Hepatic stellate cell (primary cell): ENCODE data around the gene ATP6V0C.
"Not testable (repeated sequence)": the region's sequence is repeated elsewhere in the genome, so short reads cannot be mapped to it uniquely, and the experiment has no call there.

ENCODE experiments used
- DNase-seq: peaks from one replicate; pipeline ENCODE4 v3.0.0; 2011; ENCODE audit warnings: low spot score

ATP6V0C gene

DNA sequence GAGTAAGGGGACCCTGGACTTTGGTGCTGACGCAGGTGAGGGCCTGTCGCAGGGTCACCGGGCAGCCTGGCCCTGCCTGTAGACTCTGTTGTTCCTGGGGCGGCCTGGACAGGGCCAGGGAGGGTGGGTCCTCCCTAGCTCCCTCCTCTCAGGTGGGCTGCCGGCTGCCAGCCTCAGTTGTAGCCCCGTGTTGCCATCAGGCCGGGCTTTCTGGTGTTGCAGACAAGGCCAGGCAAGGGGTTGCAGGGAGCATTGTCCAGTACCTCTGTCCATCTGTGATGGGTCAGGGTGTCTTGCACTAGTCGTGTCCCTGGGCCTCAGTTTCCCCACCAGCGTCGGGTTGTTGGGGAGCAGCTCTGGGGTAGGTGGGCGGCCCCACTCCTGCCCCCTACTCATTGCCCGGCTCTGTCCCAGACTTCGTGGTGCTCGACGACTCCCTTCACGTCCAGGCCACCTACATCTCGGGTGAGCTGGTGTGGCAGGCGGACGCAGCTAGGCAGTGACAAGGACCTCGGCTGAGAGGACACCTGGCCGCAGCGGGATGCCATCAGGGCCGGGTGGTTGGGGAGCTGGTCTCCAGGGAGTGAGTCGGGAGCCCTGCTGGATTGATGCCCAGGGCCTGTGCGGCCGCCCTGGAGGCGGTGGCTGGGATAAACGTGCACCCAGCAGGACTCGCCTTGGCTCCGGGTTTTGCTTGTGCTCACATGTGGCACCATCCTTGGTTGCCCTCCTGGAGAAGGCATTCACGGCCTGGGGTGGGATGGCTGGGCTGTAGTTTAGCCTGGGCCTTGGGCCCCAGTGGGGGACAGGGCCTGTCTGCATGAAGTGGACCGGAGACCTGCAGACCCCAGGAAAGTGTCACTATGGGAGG lies 15.5 kb downstream of the ATP6V0C start:
- DNase-seq, result no peak

DNA sequence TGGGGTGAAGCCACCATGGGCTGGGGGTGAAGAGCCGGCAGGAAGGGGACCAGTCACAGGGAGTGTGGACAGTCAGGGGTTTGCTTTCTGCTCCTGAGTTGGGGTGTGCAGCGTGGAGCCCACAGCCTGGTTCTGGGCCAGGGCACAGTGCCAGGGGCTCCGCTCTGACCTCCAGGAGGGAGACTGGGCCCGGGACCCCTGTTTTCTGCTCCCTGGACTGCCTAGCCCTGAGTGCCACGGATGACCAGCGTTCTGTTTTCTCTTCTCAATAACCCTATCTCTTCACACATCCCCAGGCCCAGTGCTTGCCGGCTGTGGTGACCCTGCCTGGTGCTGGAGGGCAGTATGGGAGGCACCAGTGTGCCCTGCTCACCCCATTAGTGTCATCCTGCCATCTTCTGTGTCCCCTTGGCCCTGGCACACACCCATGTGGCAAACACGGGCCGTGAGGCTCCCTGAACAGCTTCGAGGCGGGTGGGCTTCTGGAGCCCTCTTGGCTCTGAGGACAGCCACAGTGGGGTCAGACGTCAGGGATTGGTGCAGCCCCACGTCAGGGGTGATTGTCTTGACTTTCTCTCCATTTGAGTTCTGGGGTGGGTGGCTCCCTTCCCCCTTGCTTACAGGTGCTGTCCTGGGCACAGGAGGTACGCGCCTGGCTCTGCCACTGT lies 16.3 kb downstream of the ATP6V0C start:
- no peak for DNase-seq

DNA sequence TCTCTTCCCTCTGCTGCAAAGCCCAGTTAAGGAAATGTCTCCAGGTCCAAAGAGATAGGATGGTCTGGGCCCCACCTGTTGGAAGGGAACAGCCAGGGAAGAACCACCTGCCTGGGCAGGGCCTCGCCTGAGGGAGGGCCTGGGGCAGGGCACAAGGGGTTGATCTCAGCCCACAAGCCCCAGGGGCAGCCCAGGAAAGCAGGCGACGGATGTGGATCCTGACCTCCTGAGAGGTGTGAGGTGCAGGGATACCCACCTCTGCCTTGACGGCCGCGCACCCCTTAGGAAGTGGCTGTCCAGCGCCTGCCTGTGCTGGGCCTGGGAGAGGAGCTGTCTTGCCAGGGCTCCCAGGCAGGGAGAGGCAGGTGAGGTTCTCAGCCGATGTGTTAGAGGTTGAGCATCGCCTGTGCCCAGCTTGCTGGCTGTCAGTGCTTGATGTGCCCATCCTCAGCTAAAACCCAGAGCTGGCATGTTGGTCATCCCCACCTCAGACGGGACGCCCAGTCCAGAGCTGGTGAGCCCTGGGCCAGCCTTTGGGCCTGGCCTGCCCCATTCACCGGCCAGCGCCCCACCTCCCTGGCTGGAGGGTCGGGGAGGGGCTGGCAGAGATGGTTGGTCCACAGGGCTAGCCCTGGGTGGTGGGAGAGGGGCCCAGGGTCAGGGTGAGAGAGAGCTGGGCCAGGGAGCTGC lies 17.0 kb downstream of the ATP6V0C start:
- no peak for DNase-seq

DNA sequence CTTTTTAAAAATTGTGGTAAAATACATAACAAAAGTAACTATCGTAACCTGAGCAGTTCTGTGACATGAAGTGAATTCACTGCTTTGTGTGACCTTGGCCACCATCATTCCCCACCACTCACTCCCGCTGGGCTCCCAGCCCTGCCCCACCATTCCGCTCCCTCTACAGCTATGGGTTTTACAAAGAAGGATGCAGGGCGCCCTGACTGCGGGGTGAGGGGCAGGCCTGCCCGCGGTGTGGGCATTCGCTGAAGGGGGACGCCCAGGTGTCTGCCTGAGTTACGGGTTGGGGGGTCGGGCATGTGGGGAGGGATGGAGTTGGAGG lies 17.6 kb downstream of the ATP6V0C start, which contains the start of gene CEMP1:
TSS of gene CEMP1 (minus strand) at position 38 of the 325 bp plus-strand sequence. CDS start 335 bp downstream, outside the sequence.
- no peak for DNase-seq

DNA sequence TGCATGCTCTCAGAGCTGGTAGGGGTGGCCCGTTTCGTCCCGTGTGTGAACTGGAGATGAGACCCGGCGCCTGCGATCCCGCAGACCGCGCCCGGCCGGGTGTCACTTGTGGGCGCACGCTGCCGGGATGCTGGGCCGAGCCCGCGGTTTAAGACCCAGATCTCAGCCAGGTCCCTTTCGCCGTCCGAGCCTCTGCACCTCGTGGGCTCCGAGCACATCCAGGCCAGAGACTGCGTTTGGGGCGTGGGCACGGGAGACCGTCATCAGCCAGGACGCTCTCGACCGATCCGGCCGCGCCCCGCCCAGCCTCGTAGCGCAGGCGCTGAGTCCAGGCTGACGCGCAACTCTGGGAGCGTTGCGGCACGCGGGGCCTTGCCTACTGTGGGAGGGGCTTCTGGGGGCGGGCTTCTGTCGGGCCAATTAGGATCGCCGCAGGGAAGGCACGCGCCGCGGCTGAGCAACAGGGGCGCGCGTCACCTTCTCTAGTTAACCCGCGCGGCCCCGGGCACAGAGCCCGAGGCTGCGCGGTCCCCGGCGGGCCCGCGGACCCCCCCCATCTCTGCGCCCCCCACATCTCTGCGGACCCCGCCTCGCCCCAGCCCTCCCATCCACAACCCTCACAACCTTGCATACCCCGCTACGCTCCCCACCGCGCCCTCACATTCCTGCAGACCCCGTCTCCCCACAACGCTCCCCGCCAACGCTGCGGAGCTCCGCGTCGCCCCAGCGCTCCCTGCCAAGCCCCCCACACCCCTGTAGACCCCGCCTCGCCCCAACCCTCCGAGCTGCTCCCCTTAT lies 18.1 kb downstream of the ATP6V0C start:
- DNase-seq, result peak; percentile 99

DNA sequence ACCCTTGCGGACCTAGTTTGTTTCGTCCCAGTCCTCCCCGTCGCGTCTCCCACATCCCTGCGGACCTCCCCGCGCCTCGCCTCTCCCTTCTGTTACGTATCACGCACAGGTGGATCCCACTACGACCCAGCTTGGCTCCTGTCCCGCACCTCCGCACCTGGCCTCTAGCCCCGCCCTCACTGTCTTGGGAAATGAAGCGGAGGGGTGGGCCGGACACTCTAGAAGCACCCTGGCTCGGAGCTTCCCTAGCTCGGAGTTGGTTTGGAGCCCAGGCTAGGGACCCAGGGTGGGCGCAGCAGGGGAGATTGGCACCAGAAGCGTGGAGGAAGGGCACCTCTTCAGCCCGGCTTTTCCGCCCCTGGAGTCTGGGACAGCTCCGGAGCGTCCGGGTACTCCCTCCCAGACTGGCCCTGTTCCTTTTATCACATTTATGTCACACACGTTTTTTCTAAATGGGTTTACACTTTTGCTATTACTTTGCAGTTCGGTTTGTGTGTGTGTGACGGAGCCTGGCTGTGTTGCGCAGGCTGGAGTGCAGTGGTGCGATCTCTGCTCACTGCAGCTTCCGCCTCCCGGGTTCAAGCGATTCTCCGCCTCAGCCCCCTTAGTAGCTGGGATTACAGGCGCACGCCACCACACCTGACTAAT lies 18.9 kb downstream of the ATP6V0C start:
- peak; percentile 45 for DNase-seq

DNA sequence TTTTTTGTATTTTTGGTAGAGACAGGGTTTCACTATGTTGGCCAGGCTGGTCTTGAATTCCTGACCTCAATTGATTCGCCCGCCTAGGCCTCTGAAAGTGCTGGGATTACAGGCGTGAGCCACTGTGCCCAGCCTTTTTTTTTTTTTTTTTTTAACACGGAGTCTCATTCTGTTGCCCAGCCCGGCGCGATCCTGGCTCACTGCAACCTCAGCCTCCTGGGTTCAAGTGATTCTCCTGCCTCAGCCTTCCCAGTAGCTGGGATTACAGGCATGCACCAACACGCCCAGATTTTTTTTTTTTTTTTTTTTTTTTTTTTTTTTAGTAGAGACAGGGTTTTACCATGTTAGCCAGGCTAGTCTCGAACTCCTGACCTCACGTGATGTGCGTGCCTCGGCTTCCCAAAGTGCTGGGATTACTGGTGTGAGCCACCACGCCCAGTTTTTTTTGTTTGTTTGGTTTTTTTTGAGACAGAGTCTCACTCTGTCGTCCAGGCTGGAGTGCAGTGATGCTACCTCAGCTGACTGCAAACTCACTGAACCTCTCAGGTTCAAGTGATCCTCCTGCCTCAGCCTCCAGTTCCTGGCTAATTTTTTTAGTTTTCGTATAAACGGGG lies 19.5 kb downstream of the ATP6V0C start:
- not testable (repeated sequence) for DNase-seq

DNA sequence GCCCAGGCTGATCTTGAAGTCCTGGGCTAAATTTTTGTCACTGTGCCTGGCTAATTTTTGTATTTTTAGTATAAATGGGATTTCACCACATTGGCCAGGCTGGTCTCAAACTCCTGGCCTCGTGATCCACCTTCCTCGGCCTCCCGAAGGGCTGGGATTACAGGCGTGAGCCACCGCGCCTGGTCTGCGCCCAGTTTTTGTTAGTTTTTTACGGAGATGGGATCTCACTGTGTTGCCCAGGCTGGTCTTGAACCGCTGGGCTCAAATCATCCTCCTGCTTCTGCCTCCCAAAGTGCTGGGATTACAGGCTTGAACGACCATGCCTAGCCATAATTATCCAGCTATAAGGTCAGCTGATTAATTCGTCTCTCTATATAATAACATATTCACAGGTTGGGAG lies 20.2 kb downstream of the ATP6V0C start:
- DNase-seq, result no peak

DNA sequence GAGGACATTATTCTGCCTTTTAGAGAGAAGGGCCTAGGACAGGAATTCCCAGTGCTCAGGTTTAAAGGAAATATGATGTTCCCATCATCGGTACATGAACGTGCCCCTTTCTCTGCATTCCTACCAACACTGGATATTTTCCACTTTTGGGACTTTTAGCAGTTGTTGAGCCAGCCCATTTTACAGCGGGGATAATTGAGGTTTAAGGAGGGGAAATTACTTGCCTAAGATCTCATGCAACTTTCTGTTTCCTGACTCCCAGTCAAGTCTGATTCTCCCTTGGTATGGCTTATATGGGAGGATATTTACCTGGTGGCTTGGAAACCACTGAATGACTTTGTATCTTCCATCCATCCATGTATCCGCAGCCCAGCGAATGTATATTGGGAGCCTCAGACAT lies 20.6 kb downstream of the ATP6V0C start:
- DNase-seq, result not testable (repeated sequence)

DNA sequence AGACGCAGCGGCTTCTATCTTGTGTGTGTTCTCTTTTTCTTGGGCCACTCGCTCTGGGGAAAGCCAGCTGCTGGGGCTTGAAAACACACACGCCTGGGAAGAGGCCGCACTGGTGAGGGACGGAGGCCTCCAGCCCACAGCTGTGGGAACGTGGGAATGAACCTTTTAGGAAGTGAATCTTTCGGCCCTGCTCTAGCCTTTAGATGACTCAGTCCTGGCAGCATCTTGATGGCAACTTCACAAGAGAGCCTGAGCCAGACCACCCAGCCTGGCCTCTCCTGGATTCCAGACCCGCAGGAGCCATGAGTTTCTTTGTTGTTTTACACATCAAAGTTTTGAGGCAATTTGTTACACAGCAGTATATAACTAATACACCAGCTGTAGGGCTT lies 21.9 kb downstream of the ATP6V0C start:
- DNase-seq, result no peak

DNA sequence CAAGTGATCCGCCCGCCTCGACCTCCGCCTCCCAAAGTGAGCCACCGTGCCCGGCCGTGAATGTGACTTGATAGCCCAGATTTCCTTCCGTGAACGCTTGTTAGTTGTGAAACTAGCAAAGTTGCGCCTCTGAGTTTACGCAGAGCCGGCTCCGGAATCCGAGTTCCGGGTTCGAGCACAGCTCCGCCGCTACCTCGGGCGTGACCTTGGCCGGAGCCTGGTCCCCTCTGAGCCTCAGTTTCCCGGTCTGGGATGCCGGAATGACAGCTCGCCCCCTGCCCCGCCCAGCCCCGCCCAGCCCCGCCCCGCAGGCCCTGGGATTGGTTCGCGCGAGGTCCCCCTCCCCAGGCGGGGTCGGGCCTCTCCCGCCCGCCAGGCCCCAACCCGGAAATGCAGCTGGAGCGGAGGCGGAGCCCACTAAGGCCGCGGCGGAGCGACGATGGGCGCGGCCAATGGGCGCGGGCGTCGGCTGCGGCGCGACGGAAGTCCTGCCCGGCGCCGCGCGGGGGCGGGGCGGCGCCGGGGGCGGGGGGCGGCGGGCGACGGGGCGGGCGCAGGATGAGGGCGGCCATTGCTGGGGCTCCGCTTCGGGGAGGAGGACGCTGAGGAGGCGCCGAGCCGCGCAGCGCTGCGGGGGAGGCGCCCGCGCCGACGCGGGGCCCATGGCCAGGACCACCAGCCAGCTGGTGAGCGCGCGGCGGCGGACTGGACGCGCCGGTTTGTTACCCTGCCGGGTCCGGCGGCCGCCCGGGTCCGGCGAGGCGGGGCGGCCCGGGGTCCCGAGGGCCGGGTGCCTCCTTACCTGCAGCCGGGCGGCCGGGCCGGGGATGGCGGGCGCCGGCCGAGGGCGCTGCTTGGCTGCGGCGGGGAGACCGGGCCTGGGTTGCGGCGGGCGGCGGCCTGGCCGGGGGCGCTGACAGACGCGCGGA lies 24.0 kb downstream of the ATP6V0C start, which contains the start of gene PDPK1:
TSS of gene PDPK1 (plus strand) at position 571 of the 929 bp plus-strand sequence. CDS start at position 663, 92 bp downstream.
- DNase-seq, result peak; percentile 96

DNA sequence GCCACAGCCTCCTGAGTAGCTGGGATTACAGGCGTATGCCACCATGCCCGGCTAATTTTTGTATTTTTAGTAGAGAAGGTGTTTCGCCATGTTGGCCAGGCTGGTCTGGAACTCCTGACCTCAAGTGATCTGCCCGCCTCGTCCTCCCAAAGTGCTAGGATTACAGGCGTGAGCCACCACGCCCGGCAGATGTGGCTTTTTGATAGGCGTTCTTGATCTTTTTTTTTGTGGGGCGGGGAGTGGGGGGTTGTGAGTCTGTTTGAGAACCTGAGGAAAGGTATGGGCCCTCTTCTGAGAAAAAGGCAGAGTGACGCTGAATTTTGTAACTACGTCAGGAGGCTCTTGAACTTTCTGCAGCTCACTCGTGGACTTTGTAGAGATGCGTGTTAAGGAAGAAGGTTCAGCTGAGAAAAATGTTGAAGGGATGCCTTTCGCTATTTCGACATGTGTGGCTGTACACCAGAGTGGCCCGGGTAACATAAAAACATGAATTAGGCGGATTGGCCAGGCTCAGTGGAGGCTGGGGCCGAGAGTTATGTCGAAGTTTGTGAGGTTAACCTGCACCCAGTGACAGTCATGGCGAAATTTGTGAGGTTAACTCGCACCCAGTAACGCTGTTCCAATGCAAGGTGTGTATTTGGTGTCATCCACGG lies 25.6 kb downstream of the ATP6V0C start:
- DNase-seq, result not testable (repeated sequence)

DNA sequence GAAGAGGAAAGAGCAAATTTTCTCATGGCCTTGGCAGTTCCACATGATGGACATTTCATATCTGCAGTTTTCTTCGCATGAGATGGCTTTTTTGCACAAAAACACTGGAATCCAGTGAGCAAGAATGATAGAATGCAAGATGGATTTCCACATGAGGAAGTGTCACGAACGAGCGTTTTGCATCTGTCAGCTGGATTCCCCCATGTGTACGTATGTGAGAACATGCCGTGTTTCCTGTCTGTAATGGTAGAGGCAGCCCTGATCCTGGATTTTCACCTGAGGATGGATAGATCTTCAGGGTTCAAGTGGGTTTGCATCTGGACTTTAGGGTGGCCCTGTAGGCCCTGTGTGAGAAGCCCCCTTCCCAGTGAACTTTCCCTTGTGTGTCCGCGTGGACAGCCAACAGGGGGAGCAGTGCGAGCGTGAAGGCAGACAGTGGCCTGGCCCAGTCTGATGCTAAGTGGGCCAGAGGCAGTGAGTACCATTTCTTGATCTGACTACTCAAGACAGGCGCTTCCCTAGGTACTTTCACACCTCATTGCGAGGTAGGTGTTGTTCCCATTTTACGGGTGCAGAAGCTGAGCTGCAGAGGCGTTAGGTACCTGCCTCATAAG lies 26.2 kb downstream of the ATP6V0C start:
- DNase-seq, result not testable (repeated sequence)

DNA sequence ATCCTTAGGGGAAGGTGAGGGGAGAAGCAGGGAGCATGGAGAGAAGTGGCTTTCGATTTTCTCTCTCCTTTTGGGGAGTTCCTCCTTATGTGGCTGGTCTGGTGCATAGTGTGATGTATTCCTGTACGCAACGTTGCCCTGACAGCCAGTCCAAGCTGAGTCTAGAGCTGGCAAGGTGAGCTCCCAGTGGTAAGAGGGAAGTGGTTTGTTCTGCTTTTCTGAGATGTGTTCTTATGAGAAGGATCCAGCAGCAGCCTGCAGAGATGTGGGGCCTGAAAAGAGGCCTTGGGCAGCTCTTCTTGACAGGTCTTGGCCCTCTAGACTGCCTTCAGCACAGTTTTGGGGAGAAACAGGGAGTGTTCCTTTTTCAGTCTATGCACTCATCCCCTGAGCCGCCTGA lies 27.2 kb downstream of the ATP6V0C start:
- not testable (repeated sequence) for DNase-seq

DNA sequence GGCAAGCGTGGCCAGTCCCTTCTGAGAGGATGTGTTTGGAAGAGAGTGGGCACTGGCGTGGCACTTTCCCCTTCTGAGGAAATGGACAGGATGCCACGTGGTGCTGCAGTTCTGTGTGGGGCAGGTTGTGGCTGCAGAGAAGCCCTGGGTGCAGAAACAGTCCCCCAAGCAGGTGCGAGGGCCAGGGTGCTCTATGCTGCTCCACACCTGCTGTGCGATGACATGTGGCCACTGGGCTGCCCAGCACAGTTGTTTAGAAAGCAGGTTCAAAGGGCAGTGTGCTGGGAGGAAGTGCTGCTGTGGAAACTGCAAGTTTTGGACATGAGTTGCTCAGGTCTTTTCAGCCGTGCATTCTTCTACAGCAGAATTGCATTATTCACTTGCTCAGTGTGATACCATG lies 27.7 kb downstream of the ATP6V0C start:
- DNase-seq, result not testable (repeated sequence)

DNA sequence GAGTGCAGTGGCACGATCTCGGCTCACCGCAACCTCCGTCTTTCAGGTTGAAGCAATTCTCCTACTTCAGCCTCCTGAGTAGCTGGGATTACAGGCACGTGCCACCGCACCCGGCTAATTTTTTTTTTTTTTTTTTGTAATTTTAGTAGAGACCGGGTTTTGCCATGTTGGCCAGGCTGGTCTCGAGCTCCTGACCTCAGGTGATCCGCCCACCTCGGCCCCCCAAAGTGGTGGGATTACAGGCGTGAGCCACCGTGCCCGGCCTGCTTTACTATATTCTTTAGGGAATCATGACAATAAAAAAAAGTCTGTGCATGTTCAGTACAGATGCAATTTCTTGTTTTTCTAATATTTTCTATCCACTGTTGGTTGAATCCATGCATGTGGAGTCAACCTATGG lies 30.0 kb downstream of the ATP6V0C start:
- not testable (repeated sequence) for DNase-seq

DNA sequence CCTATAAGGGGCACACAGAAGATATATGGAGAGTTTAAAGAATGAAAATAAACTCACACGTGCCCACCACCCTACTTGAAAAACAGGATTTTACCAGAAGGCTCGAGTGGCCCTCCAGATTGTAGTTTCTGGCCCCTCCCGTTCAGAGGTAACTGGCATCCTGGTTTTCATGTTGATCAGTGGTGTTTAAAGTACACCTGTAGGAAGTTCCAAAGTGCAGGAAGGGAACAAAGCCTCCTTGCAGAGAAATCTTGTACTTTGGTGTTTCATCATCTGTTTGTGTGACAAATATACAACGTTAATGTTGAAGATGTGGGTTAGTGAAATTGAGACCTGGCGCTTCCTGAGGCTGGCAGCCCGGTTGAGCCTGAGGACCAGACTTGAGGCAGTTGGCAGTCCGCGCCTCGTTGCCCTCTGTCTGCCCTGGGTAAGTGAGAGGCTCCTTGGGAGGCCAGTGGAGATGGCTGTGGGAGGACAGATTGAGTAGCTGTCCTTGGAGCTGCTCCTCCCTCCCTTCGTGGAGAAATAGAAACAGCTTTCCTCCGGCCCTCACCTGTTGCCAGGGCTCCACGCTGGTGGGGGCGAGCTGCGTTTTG lies 36.6 kb downstream of the ATP6V0C start:
- not testable (repeated sequence) for DNase-seq

DNA sequence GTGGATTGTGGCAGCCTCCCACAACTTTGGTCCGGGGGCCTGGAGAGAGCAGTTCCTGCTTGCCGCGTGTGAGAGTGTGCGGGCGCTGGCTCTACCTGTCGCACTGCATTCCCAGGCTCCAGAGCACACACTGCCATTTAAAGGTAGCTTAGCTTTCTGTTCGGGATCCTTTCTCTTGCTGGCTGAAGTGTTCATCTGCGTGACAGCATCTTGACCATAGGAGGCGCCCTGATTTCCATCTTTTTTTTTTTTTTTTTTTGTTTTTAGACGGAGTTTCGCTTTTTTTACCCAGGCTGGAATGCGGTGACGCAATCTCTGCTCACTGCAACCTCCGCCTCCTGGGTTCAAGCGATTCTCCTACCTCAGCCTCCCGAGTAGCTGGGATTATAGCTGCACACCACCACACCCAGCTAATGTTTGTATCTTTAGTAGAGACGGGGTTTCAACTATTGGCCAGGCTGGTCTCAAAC lies 37.7 kb downstream of the ATP6V0C start:
- DNase-seq, result not testable (repeated sequence)
